ENCODE measurements around the gene NRN1. TPM values are rescaled to one million over a fixed set of nuclear protein-coding genes. Genes with fewer than 3 reads are reported as not detected.

NRN1 gene
- total RNA-seq, 1 experiment from 2014 or later, result 8.7 TPM

- DNase-seq (ENCODE audit: low spot score), result no peak
These were observed 3.7 kb downstream of the NRN1 start for GRCh38 chr6:6002848-6003620.

GRCh38 chr6:6002005-6002847, 4.5 kb downstream of the NRN1 start:
- DNase-seq (ENCODE audit: low spot score), result no peak

- DNase-seq (ENCODE audit: low spot score), result no peak
These were observed 5.3 kb downstream of the NRN1 start for GRCh38 chr6:6001443-6001842.

- no peak for DNase-seq (ENCODE audit: low spot score)
These were observed 6.8 kb downstream of the NRN1 start for GRCh38 chr6:5999688-6000608.

- no peak for DNase-seq (ENCODE audit: low spot score)
These were observed 7.7 kb downstream of the NRN1 start for GRCh38 chr6:5998711-5999687.

- no peak for DNase-seq (ENCODE audit: low spot score)
These were observed 8.5 kb downstream of the NRN1 start for GRCh38 chr6:5998236-5998635.

- no peak for DNase-seq (ENCODE audit: low spot score)
These were observed 9.2 kb downstream of the NRN1 start for GRCh38 chr6:5997420-5997987.

- no peak for DNase-seq (ENCODE audit: low spot score)
These were observed 9.9 kb downstream of the NRN1 start for GRCh38 chr6:5996714-5997419.

- DNase-seq (ENCODE audit: low spot score), result peak; percentile 82
These were observed 10.6 kb downstream of the NRN1 start for GRCh38 chr6:5995949-5996713.

GRCh38 chr6:5995658-5995948, 11.1 kb downstream of the NRN1 start:
- no peak for DNase-seq (ENCODE audit: low spot score)

- DNase-seq (ENCODE audit: low spot score), result no peak
These were observed 11.6 kb downstream of the NRN1 start for GRCh38 chr6:5994999-5995657.

GRCh38 chr6:5994234-5994998, 12.3 kb downstream of the NRN1 start:
- no peak for DNase-seq (ENCODE audit: low spot score)

GRCh38 chr6:5992551-5993225, 14.0 kb downstream of the NRN1 start:
- no peak for DNase-seq (ENCODE audit: low spot score)

GRCh38 chr6:5990786-5991185, 15.9 kb downstream of the NRN1 start:
- DNase-seq (ENCODE audit: low spot score), result no peak

GRCh38 chr6:5989141-5989723, 17.5 kb downstream of the NRN1 start:
- peak; percentile 51 for DNase-seq (ENCODE audit: low spot score)

GRCh38 chr6:5986861-5987260, 19.9 kb downstream of the NRN1 start:
- no peak for DNase-seq (ENCODE audit: low spot score)

Measured in A172 (cell line).